Fibroblast of the conjunctiva (primary cell): ENCODE results near the gene PRSS8.
"Not testable (repeated sequence)": the region's sequence is repeated elsewhere in the genome, so short reads cannot be mapped to it uniquely, and the experiment has no call there.

Source experiments
- DNase-seq: peaks from one replicate; pipeline ENCODE4 v3.0.0-alpha.2; 2010; ENCODE audit warnings: low read depth

The PRSS8 gene

DNA sequence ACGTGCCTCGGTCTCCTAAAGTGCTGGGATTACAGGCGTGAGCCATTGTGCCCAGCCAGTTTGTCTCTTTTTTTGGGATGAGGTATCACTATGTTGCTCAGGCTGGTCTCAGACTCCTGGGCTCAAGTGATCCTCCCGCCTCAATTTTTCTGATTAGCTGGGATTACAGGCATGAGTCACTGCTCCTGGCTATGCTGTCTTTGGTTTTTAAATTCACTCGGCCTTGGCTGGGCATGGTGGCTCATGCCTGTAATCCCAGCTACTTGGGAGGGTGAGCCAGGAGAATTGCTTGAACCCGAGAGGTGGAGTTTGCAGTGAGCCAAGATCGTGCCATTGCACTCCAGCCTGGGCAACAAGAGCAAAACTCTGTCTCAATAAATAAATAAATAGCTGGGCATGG is 8.9 kb upstream of the PRSS8 start:
- DNase-seq, result not testable (repeated sequence)

DNA sequence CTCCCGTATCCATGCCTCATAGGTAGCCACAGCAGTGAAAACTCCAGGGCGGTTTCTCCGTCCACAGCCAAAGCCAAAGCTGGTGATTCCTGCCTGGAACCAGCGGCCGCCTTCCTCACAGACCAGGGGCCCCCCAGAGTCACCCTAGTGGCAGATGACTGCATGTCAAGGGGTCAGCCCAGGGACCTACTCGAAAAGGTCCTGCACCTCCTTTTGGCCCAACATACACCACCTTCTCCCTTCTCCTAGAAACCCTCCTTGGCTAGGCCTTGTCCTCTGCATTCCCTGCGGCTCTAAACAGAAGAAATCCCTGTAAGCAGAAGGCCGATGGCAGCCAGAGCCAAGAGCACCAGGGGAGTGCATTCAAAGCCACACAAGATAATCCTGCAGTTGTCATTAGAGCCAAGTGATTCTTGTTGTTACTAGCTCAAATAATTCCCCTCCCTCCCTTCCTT is 8.2 kb upstream of the PRSS8 start:
- DNase-seq, result no peak

DNA sequence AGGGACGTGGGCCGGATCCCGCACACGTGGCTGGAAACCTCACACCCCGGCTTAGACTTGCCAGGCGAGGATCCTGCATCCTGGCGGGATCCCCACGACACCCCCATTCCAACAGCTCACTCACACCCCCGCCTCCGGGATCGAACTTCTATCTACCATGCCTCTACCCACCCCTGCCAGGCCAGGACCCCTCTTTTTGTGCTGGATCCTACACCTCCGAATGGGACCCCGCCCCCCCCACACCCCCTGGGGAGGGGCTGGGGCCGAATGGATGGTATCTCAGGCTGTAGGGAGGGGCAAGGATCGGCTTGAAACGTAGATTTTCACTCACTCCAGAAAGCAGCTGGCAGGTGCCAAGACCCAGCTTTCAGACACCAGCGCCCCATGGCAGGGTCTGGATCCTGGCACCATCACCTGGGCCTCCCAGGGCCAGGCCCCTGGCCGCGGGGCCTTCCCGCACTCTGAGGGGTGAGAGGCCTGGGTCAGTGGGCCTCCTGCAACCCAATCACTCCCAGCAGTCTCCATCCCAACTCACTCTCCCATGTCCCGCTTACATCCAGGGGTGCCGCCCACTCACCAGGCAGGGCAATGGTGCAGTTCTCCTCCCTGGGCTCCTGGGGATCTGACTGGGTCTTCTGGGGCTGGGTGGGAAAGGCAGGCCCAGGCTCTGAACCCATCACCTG is 7.6 kb upstream of the PRSS8 start:
- DNase-seq, result no peak

DNA sequence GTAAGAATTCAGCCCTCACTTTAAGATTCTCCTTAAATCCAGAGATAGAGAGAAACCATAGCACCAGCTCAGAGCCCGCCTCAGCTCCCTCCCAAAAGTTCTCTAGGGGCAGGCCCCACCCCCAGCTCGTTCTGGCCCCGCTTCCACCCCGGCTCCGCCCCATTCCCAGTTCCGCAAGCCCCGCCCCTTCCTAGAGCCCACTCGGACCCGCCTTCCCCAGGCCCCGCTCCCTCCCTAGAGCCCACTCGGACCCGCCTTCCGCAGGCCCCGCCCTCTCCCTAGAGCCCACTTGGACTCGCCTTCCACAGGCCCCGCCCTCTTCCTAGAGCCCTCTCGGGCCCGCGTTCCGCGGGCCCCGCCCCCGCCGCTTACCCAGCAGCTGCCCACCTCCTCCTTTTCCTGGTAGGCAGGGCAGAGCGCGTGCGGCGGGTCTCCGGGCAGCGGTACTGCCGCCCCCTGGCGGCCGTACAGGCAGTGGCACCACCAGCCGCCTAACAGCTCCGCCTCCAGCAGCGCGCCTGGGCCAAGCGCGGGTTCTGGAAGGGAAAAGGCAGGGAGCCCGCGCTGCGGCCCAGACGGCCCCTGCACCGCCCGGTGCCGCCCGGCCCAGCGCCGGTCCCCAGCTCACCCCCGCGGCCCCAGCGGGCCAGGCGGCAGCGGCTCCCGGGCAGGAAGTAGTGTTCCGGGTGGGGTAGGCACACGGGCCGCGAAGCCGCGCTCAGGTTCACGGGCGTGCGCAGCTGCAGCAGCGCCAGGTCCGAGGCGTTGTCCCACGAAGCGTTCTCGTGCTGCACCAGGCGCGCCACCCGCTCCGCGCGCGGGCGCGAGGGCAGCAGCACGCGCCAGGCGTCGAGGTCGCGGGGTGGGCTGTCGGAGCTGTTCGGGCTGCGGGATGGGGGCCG is 6.8 kb upstream of the PRSS8 start:
- DNase-seq, result peak; percentile 98

DNA sequence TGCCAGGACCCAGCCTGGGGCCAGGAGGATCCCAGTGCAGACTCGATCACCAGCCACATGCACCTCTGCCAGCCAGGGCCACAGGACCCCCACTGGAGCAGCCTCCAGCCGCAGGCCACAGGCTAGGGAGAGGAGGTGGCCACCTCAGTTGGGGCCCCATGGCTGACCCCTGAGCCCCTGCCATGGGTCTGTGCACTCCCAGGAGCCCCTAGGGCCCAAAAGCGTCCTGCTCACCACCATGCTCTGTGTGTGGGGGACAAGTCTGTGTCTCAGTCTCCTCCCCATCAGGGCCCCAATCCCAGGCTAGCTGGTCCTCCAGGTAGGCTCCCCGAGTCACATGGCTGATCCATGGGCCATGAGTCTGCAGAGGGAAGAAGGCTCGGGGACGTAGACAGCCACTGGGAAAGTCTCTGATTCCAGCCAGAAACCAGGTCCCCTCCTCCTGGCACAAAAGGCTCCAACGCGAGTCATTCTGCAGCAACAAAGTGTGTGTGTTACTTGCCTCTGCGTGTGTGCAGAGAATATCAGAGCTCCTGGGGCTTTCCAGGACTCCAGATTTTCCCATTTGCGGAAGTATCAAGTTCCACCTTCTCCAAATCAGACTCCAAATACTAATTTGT is 6.1 kb upstream of the PRSS8 start:
- no peak for DNase-seq

DNA sequence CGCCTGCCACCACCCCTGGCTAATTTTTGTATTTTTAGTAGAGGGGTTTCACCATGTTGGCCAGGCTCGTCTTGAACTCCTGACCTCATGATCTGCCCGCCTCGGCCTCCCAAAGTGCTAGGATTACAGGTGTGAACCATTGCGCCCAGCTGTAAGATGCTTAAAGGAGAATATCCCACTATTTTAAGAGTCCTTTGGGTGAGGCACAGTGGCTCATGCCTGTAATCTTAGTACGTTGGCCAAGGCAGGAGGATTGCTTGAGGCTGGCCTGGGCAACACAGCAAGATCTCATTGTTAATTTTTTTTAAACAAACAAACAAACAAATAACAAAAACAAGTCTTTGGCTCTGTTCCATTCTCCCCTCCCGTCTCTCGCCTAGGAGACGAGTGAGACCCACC is 5.5 kb upstream of the PRSS8 start:
- not testable (repeated sequence) for DNase-seq

DNA sequence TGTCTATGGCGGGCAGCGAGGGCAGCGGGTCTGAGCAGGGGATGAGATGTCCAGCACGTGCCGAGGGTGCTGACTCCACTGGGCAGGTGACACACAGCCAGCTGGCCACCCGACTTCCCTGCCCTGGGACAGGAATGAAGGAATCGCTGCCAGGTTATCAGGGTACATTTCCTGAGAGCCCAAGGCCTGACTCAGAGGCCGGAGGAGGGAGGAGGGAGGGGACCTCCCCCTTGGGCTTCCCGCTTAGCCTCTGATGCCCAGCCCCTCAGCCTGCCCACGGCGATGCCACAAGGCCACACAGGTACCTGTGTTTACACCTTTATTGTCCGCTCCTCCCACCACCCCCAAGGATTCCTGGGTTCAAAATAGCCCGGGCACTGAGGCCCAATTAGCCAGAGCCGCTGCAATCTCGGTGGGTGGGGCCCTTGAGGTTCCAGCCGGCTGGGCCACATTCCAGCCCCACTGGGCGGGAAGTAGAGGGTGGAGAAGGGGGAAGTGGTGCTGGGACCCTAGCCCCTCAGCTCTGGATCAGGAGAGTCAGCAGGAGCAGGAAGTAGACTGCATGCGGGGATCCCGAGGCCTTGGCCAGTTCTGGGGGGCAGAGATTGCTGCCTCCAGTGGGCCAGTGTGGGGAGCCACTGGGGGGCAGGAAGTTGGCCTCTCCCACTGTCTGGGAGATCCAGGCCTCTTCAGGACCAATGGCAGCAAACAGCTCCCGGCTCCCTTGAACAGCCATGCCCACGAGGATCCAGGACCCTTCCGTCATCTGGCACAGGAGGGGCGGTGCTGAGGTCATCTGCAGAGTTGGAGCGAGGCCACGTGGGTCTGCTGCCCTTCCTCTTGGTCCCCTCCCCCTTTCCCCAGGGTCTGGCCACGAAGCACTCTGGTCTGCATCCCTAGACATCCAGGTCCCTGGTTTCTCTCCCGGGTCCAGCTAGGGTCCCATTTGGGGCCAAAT is 3.4 kb upstream of the PRSS8 start:
- peak; percentile 9 for DNase-seq

DNA sequence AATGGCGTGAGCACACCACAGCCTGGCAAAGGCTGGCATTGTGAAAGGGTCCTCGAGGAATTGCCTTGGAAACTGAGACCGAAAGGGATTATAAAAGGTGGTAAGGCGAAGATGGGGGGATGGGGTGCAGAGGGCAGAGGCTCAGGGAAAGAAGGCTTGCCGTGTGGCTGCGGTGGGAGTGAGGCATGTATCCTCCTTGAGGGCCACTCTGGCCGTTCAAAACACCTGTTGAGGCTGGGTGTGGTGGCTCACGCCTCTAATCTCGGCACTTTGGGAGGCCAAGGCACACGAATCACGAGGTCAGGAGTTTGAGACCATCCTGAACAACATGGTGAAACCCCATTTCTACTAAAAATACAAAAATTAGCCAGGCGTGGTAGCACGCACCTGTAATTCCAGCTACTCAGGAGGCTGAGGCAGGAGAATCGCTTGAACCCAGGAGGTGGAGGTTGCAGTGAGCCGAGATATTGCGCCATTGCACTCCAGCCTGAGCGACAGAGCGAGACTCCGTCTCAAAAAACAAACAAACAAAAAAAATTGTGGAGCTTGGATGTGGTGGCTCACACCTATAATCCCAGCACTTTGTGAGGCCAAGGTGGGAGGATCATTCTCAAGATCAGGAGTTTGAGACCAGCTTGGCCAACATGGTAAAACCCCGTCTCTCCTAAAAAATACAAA is 1.4 kb upstream of the PRSS8 start:
- not testable (repeated sequence) for DNase-seq

DNA sequence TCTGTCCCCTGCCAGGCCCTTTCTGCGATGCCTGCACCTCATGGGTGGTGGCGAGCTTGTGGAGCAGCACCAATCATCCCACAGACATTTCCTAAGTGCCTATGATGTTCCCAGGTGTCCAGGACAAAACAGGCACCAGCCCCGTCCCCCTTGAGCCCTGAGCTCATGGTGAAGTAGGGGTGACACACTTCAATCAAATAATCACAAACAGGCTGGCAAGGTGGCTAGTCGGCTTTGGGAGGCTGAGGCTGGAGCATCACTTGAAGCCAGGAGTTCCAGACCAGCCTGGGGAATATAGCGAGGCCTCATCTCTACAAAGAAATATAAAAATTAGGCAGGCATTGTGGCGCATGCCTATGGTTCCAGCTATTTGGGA is 748 bp upstream of the PRSS8 start:
- DNase-seq, result no peak

DNA sequence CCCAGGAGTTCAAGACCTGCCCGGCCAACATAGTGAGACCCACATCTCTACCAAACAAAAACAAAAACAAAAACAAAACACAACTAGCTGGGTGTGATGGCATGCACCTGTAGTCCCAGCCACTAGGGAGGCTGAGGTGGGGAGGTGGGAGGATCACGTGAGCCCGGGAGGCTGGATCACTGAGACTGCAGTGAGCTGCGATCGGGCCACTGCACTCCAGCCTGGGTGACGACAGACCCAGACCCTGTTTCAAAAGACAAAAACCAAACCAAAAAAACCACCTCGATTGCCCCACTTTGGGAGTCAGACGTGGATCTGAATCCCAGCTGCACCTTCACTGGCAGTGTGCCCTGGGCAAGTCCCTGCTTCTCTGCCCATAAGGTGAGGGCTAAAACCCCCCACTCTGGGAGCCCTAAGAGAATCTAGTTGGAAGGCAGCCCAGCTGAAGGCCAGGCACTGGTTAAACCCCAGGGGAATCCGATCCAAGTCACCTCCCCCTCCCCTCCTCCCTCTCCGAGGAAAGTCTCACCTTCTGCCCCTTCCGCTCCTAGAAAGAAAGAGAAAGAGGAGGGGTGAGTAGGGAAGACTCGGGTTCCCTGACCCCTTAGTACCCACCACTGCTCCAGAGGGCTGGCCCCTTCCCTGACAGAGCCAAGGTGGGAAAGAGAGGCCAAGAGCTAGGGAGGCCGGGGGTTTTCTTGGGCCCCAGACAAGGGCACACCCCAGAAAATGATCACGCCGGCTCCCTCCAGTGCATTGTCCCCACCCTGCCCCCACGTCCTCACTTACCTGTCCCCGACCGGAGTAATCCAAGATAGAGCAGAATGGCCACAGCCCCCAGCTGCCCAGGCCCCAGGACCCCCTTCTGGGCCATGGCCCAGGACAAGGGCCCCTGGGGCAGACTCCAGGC is 647 bp downstream of the PRSS8 start:
- no peak for DNase-seq

DNA sequence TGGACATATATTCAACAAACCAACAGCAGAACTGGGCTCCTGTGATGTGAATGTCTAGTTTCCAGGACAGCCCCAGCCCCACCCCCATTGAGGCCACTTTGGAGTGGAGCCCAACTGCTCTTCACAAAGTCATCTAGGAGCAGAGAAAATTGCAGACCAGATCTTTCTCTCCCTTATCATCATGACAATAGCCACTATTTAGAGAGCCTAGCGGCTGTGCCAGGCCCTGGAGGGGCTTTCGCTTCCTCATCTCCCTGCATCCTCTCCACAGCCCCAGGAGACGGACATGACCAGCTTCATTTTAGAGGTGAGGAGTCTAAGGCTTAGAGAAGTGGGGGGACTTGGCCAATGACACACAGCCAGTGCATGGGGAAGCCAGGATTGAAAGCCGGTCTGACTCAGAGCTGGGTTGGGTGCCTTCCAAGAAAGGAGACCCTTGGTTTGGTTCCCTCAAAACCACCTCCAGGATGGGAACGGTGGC is 1.4 kb downstream of the PRSS8 start:
- DNase-seq, result no peak

DNA sequence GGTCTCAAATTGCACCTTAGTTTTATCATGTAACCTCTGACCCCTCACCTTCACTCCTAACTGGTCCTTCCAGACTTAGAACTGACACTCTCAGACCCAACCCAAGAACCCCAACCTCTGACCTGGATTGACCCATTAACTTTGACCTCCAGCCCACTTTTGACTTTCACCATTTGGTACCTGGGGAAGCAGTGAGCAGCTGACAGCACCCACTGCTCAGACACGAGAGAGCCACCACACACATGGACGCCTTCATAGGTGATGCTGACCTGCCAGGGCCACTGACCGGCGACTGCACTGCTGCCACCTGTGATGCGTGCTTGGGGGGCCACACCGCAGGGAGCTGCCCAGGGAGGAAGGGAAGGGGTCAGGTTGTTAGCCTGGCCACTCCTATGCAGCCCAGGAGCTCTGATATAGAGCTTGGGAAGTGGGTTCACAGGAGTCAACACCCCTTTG is 2.5 kb downstream of the PRSS8 start:
- no peak for DNase-seq

DNA sequence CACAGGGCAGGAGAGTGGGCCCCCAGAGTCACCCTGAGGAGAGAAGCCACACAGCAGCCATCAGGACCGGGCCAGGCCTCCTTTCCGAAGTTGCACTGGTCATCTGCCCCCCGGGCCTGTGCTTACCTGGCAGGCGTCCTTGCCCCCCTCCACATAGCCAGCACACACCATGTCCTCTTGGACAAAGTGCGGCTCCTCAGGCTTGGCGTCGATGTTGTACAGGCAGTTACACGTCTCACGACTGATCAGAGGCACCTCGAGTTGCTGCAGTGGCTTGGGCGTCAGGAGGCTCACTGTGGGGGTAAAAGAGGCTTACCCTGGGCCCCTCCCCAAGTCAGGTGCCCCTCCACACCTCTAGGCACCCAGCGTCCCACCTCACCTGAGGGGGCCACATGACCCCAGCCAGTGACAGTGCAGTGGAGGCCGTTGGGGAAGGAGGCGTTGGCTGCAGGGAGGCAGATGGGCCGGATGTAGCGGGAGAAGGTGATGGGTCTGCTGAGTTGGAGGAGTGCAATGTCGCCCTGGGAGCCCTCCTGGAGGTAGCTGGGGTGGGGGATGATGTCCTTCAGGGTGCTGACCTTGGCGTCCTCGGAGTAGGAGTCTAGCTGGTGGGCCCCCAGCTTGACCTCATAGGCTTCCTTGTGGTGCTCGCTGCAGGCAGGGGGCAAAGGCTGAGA is 3.1 kb downstream of the PRSS8 start:
- no peak for DNase-seq

DNA sequence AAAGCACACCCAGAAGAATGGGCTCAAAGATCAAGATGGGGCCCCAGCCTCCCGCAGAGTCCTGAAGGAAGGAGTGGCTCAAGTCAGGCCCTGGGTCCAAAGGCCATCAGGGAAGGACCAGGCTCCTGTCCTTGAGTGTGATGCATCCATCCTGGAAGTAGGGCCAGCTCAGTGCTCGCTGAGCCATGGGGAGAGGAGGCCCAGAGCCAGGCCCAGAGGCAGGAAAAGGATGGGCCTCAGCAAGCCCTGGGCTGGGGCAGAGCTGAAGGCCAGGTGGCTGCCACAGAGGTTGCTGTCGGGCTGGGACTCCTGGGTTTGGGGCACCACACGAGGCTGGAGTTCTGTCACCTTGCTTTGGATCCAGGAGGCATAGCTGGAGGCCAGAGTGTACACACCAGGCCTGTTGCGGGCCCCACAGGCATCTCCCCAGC is 3.7 kb downstream of the PRSS8 start:
- DNase-seq, result no peak

DNA sequence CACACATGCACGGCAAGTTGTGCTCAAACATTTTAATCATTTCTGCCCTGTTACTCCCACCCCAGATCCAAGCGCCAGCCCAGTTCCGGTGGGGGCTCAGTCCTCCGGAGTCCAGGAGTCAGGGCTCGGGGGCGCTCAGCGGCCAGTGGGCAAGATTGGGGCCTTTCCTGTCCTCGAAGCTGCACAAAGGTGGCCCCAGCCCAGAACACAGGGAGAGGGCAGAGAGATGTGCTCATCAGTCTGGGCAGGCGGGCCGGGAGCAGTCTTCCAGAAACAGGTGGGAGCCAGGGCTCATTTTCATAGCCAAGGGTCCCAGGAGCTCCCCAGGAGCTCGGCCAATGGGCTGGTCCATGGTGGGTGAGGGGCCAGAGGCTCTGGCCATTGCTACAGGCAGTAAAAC is 4.1 kb downstream of the PRSS8 start:
- no peak for DNase-seq

DNA sequence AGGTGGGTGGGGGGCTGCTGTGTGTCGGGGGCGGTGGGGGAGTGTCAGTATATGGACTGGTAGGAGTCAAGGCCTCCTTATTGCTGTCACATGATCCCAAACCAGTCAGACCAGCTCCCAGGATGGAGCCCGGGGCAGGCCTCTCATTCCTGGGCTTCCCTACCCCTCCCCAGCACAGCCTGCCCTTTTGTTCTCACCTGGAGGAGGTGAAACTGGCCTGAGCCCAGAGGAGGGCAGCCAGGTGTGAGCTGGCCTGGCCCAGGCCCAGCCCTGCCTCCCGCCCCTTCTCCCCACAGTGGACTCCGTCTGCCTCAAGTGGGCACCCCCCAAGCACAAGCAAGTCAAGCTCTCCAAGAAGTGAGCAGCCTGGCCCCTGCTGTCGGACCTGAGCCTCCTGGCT is 4.6 kb downstream of the PRSS8 start:
- no peak for DNase-seq

DNA sequence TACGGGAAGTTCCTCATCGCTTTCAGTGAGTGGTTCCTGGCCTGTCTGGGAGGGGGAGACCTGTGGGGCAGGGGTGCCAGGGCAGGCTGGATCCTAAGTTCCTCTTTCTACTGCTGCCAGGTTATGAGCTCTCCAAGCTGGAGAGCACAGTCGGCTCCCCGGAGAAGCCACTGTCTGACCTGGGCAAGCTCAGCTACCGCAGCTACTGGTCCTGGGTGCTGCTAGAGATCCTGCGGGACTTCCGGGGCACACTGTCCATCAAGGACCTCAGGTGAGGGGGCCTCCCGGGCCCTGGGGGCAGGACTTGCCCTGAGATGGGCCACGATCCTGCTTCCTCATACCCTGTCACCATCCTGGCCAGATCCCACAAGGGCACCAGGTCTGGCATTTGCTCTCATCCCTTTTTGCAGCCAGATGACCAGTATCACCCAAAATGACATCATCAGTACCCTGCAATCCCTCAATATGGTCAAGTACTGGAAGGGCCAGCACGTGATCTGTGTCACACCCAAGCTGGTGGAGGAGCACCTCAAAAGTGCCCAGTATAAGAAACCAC is 5.1 kb downstream of the PRSS8 start:
- no peak for DNase-seq

DNA sequence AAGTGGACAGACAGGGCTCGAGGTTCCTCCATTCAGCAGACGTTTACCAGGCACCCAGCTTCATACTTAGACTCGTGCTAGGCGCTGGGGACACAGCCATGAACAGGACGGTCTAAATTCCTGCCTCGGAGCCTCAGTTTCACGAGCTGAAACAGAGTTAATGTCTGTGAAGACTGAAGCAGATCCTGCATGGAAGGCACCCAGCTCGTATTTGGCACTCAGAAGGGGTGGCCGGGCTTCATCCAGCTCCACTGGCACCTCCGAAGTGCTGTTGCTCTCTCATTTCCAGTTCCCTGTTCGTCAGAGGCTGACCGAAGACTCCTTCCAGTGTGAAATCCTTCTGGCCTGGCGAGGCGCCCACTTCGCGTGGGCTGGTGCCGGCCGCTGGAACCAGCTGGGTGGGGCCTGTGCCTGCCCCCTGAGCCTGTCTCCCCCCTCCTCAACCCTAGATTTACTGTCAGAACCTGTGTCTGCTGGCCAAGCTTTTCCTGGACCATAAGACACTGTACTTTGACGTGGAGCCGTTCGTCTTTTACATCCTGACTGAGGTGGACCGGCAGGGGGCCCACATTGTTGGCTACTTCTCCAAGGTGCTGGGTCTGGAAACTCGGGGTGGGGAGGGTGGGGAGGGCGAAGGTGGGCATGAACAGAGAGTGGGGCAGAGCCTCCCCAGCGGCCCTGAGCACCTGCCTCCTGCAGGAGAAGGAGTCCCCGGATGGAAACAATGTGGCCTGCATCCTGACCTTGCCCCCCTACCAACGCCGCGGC is 5.8 kb downstream of the PRSS8 start:
- no peak for DNase-seq
